Progenitor cell of endocrine pancreas (in vitro differentiated cells): ENCODE data around the gene ACOX3. TPM values are rescaled to one million over a fixed set of nuclear protein-coding genes. Genes with fewer than 3 reads are reported as not detected.
A peak's percentile ranks its signal among the peaks of the same experiment; 100 is the strongest.

ENCODE experiments used
- DNase-seq: peaks from one replicate; pipeline ENCODE4 v3.0.0; 2021; ENCODE audit warnings: low spot score; ENCODE audit not compliant: unreplicated experiment
- H3K27ac Mint-ChIP-seq: 2 replicates; pipeline ENCODE4 v1.8.0; 2021; ENCODE audit warnings: mild to moderate bottlenecking, moderate library complexity, mixed read lengths
- H3K27me3 Mint-ChIP-seq: 2 replicates; pipeline ENCODE4 v1.8.0; 2021; ENCODE audit warnings: mixed read lengths
- H3K36me3 Mint-ChIP-seq: 2 replicates; pipeline ENCODE4 v1.8.0; 2022; ENCODE audit warnings: mixed read lengths; ENCODE audit not compliant: insufficient read depth
- H3K4me1 Mint-ChIP-seq: 2 replicates; pipeline ENCODE4 v1.8.0; 2021; ENCODE audit warnings: low read depth, mixed read lengths
- H3K4me3 Mint-ChIP-seq: 2 replicates; pipeline ENCODE4 v1.8.0; 2021; ENCODE audit warnings: low read depth, mild to moderate bottlenecking, moderate library complexity, mixed read lengths
- H3K9me3 Mint-ChIP-seq: 2 replicates; pipeline ENCODE4 v1.8.0; 2021; ENCODE audit warnings: low read depth, mixed read lengths
- total RNA-seq: library from RNA; stranded (reverse); gene quantifications from 2 replicates; pipeline ENCODE4 v1.2.1, GENCODE V29; 2021
- TF ChIP-seq, protein P1 (sequence below): fragments of 200-600 bp; sonication (generic); IDR thresholded peaks from one replicate; pipeline ENCODE4 v1.5.0; 2021; ENCODE audit warnings: antibody characterized with exemption, mild to moderate bottlenecking; ENCODE audit not compliant: unreplicated experiment

The ACOX3 gene
- total RNA-seq, 1 donor from 2014 or later = 22.6 TPM

DNA sequence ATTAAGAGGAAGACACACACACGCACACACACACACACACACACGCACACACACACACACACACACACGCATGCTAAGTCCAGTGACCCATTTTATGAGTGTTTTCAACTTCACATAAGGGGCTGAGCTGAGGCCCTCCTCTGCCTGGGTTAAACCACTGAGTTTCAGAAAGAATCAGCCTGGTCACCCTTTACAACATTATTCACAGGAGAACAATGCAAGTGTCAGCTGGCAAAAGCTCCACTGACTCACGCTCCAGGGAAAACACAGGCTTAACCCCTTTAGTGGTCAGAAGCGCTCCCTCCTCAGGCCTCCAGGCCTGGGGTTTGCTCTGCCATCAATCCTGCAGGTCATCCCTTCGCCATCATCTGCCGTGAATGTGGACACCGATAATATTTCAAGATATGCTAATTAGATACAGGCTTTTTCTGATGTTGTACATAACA lies 46.9 kb downstream of the ACOX3 start:
- peaks cover 6% of the 10 kb centered on the region for H3K36me3 Mint-ChIP-seq
- H3K27ac Mint-ChIP-seq = peak overlapping the region; percentile 84
- DNase-seq = no peak
- H3K9me3 Mint-ChIP-seq = no peaks in the 10 kb centered on the region
- H3K4me3 Mint-ChIP-seq = no peak overlapping the region
- TF ChIP-seq, protein P1, sequence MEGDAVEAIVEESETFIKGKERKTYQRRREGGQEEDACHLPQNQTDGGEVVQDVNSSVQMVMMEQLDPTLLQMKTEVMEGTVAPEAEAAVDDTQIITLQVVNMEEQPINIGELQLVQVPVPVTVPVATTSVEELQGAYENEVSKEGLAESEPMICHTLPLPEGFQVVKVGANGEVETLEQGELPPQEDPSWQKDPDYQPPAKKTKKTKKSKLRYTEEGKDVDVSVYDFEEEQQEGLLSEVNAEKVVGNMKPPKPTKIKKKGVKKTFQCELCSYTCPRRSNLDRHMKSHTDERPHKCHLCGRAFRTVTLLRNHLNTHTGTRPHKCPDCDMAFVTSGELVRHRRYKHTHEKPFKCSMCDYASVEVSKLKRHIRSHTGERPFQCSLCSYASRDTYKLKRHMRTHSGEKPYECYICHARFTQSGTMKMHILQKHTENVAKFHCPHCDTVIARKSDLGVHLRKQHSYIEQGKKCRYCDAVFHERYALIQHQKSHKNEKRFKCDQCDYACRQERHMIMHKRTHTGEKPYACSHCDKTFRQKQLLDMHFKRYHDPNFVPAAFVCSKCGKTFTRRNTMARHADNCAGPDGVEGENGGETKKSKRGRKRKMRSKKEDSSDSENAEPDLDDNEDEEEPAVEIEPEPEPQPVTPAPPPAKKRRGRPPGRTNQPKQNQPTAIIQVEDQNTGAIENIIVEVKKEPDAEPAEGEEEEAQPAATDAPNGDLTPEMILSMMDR = no peak
- H3K4me1 Mint-ChIP-seq = peaks cover 11% of the 10 kb centered on the region
- H3K27me3 Mint-ChIP-seq = no peaks in the 10 kb centered on the region

DNA sequence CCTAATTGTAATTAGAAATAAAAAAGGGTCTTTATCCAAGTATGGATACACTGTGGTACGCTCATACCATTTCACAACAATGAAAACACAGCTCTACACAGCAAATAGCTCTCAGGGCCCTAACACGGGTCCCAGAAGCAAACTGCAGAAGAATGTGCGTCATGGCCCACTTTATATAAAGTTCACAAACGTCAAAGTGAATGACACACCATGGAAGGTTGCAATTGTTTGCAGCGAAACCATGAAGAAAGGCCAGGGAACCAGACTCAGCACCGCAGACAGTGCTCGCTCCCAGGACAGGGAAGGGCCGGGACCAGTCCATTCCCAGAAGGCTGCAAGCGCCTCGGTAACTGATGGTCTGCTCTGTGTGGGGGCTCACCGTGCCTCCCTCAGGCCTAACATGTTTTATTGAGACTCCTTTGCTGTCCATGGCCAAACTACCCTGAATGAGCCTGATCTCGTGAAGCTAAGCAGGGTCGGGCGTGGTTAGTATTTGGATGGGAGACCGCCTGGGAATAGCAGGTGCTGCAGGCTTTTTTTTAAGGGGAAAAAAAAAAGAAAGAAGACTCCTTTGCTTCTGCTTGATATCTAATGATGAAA lies 47.8 kb downstream of the ACOX3 start:
- Mint-ChIP-seq H3K4me1 (peaks cover 11% of the 10 kb centered on the region), H3K4me3 (no peak overlapping the region), H3K9me3 (no peaks in the 10 kb centered on the region), H3K27me3 (no peaks in the 10 kb centered on the region), H3K36me3 (peaks cover 7% of the 10 kb centered on the region), H3K27ac (no peak overlapping the region)
- no peak for DNase-seq
- TF ChIP-seq, protein P1 = no peak

DNA sequence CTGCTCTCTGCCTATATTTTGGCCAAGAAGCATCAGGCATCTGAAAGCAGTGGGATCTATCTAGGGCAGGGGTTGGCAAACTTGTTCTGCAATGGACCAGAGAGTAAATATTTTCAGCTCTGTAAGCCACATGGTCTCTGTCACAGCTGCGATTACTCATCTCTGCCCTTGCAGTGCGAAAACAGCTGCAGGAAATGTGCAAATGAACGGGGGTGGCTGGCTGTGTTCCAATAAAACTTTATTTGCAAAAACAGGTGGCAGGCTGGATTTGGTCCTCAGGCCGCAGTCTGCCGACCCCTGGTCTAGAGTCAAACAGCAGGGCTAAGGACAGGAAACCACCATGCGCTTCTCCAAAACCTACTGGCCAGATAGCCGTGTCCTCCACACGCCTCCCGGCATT lies 48.6 kb downstream of the ACOX3 start:
- H3K36me3 Mint-ChIP-seq = peaks cover 8% of the 10 kb centered on the region
- no peaks in the 10 kb centered on the region for H3K27me3 Mint-ChIP-seq
- no peaks in the 10 kb centered on the region for H3K9me3 Mint-ChIP-seq
- H3K27ac Mint-ChIP-seq = no peak overlapping the region
- DNase-seq = no peak
- TF ChIP-seq, protein P1 = no peak
- no peak overlapping the region for H3K4me3 Mint-ChIP-seq
- H3K4me1 Mint-ChIP-seq = peaks cover 11% of the 10 kb centered on the region

DNA sequence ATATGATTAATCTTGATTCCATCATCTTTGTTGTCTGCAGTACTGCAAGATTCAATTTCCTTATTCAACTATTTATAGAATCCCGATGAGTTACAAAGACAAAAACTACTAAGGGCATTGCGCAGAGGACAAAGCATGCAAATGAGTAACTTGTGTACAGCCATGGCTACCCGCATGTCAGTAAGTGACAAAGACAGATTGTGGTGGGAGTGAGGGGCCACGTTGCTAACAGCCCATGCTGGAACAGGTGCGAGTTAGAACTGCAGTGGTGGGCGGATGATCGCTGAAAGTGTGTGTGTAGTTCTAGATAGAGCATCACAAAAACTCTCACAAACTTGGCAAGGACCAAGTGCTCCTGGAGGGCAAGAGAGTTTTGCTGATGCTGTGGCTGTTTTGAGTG lies 49.5 kb downstream of the ACOX3 start:
- H3K9me3 Mint-ChIP-seq = no peaks in the 10 kb centered on the region
- peaks cover 11% of the 10 kb centered on the region for H3K4me1 Mint-ChIP-seq
- no peak overlapping the region for H3K4me3 Mint-ChIP-seq
- no peaks in the 10 kb centered on the region for H3K27me3 Mint-ChIP-seq
- TF ChIP-seq, protein P1 = no peak
- no peak for DNase-seq
- H3K27ac Mint-ChIP-seq = no peak overlapping the region
- H3K36me3 Mint-ChIP-seq = peaks cover 9% of the 10 kb centered on the region

DNA sequence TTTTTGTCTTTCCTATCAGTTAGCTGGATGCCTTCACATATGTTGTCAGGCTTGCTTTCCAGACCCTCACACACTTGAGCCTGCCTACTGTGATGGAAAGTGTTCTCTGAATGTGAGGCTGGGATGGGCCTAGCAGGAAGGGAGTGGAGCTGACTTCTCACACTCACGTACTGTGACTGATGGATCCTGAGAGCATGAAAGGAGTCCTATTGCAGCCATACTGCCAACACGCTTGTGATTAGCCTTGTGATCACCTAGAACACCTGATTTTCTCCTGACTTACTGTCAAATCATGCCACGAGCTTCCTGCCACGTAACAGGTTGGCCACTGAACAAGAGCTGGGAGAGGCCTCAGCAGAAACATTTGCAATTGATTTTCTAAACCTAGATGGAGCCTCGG lies 49.9 kb downstream of the ACOX3 start:
- Mint-ChIP-seq H3K9me3 (no peaks in the 10 kb centered on the region), H3K4me1 (peaks cover 11% of the 10 kb centered on the region), H3K27ac (no peak overlapping the region), H3K4me3 (no peak overlapping the region), H3K27me3 (no peaks in the 10 kb centered on the region), H3K36me3 (peaks cover 10% of the 10 kb centered on the region)
- TF ChIP-seq, protein P1 = no peak
- no peak for DNase-seq
